Posterior vena cava (tissue), 2 donors: ENCODE data around the gene MEA1. TPM values are rescaled to one million over a fixed set of nuclear protein-coding genes. Genes with fewer than 3 reads are reported as not detected.

Experiments
- DNase-seq: peaks from one replicate; pipeline ENCODE4 v3.0.0-alpha.2; 2020; ENCODE audit warnings: low spot score
- intact Hi-C, 2 donors: fragments of 100-400 bp; cut with DNase I; formaldehyde crosslinking; loops; one replicate each; pipeline versions ENCODE4 v1.14.1 to v1.14.2; 2022 to 2023
- total RNA-seq, 2 donors: library from RNA; stranded (reverse); fragmentation: NEBNext Ultra II Directional; extraction: Animal tissue kit (Norgen Biotek cat#: 25700); gene quantifications; one replicate each; pipeline ENCODE4 v1.2.1, GENCODE V29; 2021
- donor health status: DM: yes; HTN: yes; CAD: no.
- donor health status: DM: yes; HTN: yes; CAD: no.

Gene MEA1
- total RNA-seq, 2 donors from 2014 or later: 41.8 to 45.9 TPM

- no peak for DNase-seq
- intact Hi-C loops: no loop called here
Observed at GRCh38 chr6:42963179-42963854, 50.4 kb downstream of the MEA1 start.

DNA sequence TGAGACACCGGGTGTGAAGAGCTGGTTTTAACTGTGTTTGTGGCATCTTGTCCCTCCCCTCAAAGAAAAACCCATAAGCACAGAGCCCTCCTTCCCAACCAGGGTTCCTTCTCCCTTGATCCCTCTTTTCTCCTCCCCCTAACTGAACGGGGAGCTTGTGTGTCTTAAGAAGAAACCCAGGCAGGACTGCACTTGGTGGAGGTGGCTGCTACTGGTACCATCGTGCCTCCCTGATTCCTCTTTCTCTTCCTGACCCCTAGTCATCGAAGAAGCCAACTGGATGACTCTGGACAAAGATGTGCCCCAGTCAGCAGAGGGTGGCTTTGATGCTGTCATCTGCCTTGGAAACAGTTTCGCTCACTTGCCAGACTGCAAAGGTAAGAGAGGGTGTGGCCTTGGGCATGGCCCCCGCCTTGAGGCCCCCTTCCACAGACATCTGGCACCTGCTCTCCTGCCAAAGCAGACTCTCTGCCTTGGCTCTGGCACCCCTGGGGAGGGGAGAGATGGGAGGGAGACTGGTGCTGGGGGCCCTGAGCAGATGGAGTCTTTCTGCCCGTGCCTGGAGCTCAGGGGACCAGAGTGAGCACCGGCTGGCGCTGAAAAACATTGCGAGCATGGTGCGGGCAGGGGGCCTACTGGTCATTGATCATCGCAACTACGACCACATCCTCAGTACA lies 51.1 kb downstream of the MEA1 start:
- intact Hi-C loops: no loop called here
- DNase-seq: no peak

GRCh38 chr6:42962096-42962495 lies 51.6 kb downstream of the MEA1 start:
- DNase-seq: no peak
- intact Hi-C loops: no loop called here

Other genes with a start within 250 kb of the MEA1 start
- 10 to 100 TPM; 16.9 to 18.5 TPM for gene BICRAL, start 231.9 kb downstream of the MEA1 start, total RNA-seq
- gene RPL7L1, start 134.3 kb downstream of the MEA1 start, total RNA-seq: 10 to 100 TPM; 52.9 to 63.0 TPM
- gene PTCRA, start 97.9 kb downstream of the MEA1 start, total RNA-seq: not detected
- 10 to 100 TPM; 20.8 to 33.7 TPM for gene CNPY3, start 84.5 kb downstream of the MEA1 start, total RNA-seq
- gene GNMT, start 53.2 kb downstream of the MEA1 start, total RNA-seq: not detected
- 10 to 100 TPM in 1 of 2 donors, 1 to 10 TPM in 1; 8.8 to 12.8 TPM for gene PEX6, start 34.8 kb downstream of the MEA1 start, total RNA-seq
- gene PPP2R5D, start 29.4 kb downstream of the MEA1 start, total RNA-seq: 10 to 100 TPM; 26.0 to 33.5 TPM
- gene KLHDC3, start 303 bp upstream of the MEA1 start, total RNA-seq: 10 to 100 TPM; 43.7 to 44.1 TPM
- gene RRP36, start 7.7 kb upstream of the MEA1 start, total RNA-seq: 10 to 100 TPM; 40.0 to 40.1 TPM
- 1 to 10 TPM; 9.3 to 9.9 TPM for gene CUL7, start 39.9 kb upstream of the MEA1 start, total RNA-seq
- gene MRPL2, start 45.5 kb upstream of the MEA1 start, total RNA-seq: 10 to 100 TPM; 30.7 to 34.4 TPM
- 10 to 100 TPM; 15.1 TPM for gene KLC4, start 45.7 kb upstream of the MEA1 start, total RNA-seq
- 10 to 100 TPM in 1 of 2 donors, 1 to 10 TPM in 1; 3.0 to 10.3 TPM for gene PTK7, start 62.4 kb upstream of the MEA1 start, total RNA-seq
- 10 to 100 TPM; 92.6 to 95.6 TPM for gene SRF, start 157.3 kb upstream of the MEA1 start, total RNA-seq
- gene CUL9, start 168.2 kb upstream of the MEA1 start, total RNA-seq: 10 to 100 TPM; 24.5 to 25.5 TPM
- gene DNPH1, start 215.5 kb upstream of the MEA1 start, total RNA-seq: 10 to 100 TPM; 24.5 to 42.5 TPM
- gene TTBK1, start 229.5 kb upstream of the MEA1 start, total RNA-seq: under 1 TPM; 0.09 to 0.14 TPM